SKM-1 treated with dmso at 0.1 percent for 144 hours (cell line): ENCODE measurements around the gene TMEM221.

Experiments used
- DNase-seq: peaks from one replicate; lab custom pipeline; 2025; ENCODE audit not compliant: unreplicated experiment; lab: John Stamatoyannopoulos, UW

The TMEM221 gene

DNA sequence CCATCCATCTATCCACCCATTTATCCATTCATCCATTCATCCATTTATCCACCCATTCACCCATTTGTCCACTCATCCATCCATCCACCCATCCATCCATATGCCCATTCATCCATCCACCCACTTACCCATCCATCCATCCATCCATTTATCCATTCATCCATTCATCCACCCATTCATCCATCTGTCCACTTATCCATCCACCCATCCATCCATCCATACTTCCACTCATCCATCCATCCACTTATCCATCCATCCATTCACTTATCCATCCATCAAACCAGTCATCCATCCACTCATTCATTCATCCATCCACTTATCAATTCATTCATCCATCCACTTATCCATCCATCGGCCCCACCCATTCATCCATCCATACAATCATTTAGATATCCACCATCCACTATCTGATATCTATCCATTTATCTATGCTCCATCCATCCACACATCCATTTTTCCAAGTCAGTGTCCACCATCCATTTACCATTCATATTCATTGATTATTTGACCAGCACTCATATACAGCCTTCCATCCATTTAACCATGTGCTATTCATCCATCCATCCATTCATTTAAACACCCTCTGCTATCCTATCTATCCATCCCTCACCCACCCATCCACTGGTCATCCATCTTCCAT is 2.8 kb downstream of the TMEM221 start:
- no peak for DNase-seq

DNA sequence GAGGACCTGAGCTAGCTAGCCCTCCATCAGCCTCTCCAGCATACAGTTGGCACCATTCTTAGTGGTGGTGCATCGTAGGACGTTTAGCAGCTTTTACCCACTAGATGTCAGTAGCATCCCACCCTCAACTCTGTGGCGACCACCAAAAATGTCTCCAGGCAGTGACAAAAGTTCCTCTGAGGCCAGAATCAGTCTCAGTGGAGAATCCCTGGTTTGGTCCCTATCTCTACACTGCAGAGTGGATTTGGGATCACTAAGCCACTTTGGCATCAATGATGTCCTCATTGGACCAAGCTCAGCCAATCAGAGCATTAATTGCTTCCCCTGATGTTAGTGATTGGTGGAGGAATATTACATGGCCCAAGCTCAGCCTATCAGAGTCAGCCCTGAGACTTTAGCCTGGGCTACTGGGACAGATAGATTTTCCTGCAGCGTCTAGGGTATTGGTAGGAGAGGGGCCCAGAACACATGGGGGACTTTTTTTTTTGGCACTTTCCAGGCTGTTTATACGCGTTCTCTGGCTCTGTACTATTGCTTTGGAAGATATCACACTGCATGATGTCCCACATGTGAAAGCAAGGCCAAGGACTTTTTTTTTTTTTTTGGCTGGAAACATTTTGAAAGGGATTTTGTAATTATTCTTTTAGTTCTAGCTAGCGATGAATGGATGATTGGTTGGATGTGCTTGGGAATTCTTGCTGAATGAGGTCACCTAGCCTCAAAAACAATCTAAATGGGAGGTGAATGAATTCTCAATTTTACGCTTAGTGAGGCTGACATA is 7.0 kb downstream of the TMEM221 start:
- DNase-seq: peak; percentile 26

DNA sequence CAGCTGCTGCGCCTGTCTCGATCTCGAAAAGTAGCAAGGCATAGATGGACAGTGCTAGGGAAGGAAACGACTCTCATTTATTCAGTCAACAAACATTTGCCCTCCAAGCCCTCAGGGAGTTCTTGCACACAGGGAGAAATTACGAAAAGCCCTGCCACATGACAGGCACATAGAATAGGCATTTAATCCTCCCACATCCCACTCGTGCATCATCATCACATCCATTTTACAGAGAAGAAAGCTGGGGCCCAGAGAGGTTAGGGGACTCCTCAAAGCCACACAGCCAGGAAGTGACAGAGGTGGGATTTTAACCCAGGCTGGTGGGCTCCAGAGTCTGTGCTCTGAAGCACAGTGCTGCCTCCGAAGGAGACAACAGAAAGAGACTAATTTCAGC is 11.6 kb downstream of the TMEM221 start:
- DNase-seq: no peak

DNA sequence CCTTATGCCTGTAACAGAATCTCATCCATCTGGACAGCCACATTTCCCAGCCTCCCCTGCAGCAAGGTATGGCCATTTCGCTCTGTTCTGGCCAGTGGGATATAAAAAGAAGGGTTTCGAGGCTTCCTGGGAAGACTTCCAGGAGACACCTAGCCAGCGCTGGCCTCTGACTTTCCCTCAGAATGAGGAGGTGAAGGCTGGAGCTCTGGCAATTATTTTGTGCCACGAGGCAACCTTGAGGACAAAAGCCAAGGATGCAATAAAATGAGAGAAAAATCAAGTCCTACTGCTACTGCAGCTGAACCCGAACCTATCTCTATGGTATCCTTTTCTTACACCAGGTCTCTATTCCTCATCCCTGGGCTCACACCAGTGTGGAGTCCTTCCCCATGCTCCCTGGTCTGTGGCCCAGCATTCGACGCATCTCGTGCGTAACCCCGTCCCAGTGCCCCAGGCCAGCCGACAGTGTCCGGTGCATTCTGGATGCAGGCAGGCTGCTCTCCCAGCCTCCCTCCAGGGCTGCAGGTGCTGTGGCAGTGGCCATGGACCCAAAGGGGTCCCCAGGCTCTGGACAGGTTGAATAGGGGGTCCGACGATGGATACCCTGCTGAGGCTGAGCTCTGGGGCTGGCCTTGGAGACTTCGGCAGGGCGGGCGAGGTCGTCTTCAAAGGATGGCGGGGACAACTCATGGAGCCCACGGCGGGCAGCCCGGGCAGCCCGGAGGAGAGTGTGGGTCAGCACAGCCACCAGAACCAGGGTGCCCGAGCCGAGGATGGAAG is 12.2 kb downstream of the TMEM221 start:
- DNase-seq: no peak

DNA sequence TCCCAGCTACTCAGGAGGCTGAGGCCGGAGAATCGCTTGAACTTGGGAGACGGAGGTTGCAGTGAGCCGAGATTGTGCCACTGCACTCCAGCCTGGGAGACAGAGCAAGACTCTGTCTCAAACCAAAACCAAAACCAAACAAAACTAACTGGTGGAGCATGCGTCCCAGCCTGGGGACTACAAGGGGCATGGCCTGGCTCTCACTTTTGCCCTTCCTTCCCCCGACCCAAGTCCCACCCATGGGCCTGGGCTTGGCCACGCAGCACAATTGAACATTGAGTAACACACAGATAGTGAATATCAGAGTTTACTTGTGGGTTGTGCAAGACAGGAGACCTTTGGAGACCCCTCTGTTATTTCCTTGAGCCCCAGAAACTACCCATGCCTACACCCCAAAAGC is 13.2 kb downstream of the TMEM221 start:
- DNase-seq: no peak

DNA sequence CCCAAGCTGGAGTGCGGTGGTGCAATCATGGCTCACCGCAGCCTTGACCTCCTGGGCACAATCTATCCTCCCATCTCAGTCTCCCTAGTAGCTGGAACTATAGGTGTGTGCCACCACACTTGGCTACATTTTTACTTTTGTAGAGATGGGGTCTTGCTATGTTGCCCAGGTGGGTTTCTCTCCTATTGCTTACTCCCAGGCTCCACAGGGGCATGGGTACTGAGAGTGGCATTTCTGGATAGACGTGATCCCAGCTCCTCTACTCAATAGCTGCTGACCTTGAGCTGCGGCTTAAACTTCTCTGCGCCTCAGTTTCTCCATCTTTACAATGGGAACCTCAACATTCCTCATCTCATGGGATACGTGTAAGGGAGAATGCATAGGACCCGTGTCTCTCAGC is 17.1 kb downstream of the TMEM221 start:
- no peak for DNase-seq

DNA sequence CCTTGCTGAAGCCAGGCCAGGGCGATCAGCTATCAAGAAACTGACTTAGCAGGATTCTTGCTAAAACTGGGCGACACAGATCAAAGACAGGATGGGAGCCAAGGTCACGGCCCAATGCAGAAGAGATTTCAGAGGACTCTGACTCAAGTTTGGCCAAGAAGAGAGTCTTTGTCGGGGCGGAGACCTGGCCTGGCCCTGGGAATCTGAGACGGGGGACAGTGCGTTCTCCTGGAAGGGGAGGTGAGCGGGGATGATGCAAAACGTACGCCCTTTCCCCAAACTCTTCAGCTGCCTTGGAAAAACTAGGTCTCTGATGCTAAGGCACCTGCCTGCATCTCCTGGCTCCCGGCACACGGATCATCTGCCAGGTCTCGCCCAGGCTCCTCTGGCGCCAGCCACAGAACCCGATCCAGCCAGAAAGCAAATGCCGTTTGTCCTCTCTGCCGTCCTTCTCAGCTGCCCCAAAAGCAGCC is 18.8 kb downstream of the TMEM221 start:
- DNase-seq: no peak

DNA sequence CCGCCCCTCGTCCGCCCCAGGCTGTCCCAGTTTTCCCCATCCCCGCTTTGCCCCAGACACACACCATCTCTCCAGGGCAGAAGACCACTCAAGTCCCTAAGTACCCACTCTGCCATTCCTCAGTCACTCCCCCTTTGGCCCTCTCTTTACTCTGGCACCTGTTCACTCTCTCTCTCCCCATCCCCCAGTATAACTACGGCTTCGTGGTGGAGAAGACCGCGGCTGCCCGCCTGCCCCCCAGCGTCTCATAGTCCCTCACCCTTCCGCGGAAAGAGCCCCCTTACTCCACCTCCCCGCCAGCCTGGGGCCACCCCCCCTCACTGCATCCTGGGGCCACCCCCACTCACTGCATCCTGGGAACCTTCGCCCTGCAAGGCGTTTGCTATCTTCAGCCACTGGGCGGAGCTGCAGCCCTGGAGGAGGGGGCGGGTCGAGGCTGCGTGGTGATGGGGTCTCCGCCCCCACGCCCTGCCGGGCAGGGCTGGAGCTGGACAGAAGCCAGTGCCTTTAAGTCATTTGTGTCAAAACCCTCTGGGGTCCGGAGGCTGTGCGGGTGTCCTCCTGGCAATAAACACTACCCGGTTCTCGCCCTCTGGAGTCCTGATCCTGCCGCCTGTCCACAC is 23.6 kb downstream of the TMEM221 start:
- no peak for DNase-seq

DNA sequence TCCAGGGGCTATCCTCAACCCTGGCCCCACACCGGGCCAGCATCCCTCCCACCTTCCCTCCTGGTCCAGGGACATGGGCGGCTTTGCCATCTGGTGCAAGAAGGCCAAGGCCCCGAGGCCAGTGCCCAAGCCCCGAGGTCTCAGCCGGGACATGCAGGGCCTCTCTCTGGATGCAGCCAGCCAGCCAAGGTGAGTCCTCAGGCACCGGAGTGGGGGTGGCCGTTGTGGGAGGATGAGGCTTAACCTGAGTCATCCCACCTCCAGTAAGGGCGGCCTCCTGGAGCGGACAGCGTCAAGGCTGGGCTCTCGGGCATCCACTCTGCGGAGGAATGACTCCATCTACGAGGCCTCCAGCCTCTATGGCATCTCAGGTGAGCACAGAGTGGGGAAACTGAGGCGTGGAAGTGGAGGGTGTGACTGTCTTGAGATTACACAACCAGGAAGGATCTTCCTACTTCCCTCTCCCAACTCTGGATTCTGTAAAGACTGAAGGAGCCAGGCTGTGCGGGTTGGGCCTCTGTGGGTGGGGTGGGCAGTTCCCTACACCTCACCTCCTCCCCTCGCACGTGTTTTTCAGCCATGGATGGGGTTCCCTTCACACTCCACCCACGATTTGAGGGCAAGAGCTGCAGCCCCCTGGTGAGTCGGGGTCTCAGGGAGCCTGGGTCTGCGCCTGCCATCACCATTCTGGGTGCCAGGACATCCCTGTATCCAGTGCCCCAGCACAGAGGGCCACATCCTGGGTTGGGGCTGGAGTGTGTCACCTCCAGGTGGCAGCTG is 24.8 kb downstream of the TMEM221 start:
- DNase-seq: no peak

DNA sequence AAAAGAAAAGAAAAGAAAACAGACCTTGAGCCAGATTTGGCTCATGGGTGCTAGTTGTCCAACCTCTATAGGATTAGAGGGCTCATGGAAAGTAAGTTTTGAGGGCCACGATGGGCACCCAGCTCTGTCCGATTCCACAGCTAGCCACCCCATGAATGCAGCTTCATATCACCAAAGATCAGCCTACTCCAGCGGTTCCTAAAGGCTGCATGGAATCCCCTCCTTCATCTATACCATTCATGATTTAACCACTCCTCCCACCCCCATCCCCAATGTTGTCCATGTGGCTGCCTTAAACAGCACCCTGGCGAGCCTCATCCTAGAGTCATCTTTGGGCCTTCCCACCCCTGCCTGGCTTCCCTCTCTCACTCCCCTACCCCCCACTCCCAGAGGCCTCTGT is 26.5 kb downstream of the TMEM221 start:
- DNase-seq: no peak

DNA sequence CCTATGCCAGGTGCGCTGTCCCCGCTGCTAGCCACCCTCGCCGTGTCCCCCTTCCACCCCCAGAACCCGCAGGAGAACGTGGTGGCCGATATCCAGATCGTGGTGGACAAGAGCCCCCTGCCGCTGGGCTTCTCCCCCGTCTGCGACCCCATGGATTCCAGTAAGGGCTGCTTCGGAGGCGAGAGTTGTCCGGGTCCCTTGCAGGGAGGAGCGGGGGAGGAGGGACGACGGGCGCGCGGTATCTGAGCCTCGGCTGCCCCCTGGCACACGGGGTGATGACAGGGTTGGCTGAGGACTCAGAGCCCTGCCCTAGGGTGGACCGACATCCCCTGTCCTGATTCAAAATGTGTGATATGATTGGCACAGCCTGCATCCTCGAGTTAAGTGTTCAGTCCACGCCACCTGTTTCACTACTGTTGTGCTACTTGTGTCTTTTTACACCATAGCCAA is 28.0 kb downstream of the TMEM221 start:
- no peak for DNase-seq

DNA sequence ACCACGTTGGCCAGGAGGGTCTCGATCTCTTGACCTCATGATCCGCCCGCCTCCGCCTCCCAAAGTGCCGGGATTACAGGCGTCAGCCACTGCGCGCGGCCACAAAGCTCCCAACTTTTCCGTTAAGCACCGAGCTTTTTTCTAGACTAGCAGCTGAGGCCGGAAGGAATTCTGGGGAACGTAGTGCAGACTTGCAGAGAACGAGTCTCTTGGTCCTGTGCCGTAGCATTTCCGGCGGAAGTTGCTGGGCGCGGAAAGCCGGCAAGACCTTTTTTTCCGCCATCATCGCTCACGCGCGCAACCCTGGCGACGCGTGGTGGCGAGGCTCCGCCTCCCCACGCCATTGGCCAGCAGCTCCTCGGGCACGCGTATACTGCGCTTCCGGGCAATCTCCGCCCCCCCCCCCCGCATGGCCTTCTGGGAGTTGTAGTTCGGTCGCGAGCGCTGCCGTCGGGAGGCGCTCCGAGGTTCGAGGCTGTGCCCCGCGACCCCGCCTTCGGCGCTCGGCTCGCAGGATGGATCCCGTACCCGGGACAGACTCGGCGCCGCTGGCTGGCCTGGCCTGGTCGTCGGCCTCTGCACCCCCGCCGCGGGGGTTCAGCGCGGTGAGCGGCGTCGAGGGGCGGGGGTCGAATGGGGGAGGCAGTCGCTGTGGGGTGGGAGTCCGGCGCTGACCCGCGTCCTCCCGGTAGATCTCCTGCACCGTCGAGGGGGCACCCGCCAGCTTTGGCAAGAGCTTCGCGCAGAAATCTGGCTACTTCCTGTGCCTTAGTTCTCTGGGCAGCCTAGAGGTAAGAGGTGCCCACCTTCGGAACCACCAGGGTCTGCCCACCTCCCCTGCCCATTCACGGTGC is 28.6 kb downstream of the TMEM221 start, which contains the start of gene MVB12A:
Gene MVB12A, plus strand, starts transcription at position 427 of the 854 bp plus-strand sequence. Its CDS starts 89 bp downstream, at position 516.
- DNase-seq: peak; percentile 96

DNA sequence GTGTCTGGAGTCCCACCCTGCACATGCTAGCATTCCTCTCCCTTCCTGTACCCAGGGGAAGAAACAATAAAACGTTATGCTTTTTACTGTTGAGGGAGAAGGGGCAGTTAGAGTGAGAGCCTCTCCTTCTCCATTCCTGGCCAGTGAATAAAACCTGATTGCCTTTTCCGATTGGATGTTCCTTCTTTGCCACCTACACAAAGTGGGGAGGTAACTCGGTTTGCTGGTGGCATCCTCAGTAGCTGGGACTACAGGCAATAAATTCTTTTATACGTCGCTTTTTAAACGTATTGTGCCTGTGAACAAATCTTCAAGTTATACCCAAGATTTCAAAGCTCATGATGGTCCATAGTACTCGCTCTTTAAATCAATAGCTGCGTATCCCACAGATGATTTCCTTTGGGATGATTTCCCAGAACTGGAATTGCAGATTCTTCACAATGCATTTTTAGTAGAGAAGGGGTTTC is 29.3 kb downstream of the TMEM221 start:
- no peak for DNase-seq

DNA sequence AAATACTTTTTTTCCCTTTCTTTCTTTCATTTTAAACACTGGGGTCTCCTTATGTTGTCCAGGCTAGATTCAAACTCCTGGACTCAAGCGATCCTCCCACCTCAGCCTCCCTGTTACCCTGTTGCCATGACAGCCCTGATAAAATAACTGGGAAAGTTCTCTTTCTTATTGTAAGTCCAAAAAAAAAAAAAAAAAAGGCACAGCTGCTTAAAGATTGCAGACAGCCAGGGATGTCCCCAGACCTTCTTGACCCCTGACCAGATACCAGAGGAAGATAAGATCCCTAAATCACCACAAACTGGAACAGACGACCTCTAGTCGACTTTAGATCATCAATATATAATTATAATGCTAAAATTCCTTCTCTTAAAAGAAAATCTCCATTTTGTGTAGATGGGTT is 29.8 kb downstream of the TMEM221 start:
- no peak for DNase-seq

DNA sequence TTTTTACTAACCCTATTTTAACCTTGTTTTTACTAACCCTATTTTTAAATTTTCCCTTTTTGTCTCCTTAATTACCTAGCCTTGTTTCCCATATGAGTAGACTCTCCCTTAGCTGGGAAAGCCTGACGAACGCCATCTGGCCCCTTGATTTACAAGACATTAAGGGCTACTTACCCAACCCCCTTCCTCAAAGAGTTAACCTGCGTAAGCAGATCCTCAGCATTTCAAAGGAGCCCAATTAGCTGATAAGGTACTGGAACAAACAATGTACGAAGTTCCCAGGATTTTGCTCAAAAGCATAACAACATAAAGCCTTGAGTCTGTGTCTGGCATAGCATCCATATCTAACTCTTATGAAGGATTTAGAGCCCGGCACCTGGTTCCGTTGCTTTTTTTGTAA is 33.3 kb downstream of the TMEM221 start:
- no peak for DNase-seq

DNA sequence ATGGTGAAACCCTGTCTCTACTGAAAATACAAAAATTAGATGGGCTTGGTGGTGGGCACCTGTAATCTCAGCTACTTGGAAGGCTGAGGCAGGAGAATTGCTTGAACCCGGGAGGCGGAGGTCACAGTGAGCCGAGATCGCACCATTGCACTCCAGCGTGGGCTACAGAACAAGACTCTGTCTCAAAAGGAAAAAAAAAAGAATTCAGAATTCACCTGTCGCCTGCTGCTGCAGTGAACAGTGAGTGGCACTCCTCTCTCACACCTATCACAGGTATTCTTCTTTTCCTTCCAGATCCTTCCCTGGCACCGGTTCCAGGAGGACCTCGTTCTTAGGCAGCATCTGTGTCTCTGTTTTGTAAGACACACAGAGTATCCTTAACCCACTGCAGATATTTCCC is 34.4 kb downstream of the TMEM221 start:
- DNase-seq: no peak

DNA sequence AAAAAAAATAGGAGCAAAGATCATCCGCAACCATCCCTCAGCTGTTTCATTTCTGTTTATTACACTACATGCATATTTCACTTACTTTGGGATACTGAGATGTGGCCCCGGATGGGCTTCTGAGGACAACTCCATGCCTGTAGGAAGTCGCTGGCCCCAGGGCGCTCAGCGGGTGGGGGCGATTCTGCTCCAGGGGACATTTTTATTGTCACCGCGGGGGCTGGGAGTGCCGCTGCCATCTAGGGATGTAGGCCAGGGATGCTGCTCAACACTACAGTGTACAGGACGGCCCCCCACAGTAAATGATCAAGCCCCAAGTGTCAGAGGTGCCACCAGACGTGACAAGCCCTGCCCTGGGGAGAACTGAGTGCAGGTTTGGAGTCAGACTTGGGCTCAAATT is 36.7 kb downstream of the TMEM221 start:
- no peak for DNase-seq

DNA sequence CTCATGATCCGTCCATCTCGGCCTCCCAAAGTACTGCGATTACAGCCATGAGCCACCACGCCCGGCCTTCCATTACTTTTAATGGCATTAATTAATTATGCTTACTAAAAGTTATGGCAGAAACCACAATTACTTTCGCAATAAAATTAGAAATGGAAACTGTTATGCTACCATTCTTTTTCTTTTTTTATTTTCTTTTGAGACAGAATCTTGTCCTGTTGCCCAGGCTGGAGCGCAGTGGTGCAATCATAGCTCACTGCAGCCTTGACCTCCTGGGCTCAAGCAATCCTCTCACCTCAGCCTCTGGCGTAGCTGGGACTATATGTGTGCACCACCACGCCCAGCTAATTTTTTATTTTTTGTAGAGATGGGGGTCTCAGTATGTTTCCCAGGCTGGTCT is 38.5 kb downstream of the TMEM221 start:
- DNase-seq: no peak

DNA sequence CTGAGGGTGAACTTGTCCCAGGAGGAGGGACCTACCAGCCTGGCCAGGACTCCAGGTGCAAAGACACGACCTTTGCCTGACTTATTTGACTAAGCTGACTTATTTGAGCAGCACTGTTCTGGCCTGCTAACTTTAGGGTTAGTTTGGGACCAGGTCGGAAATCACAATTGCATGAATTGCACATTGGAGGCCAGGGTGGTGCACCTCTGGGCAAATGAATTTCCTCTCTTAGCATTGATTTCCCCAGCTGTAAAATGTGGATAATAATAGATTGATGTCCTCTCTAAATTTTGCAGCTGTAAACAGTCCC is 41.6 kb downstream of the TMEM221 start:
- DNase-seq: no peak
